K562 (cell line): ENCODE results near the gene ERMARD. TPM values are rescaled to one million over a fixed set of nuclear protein-coding genes. Genes with fewer than 3 reads are reported as not detected.

ENCODE experiments used
- FOXJ3 ChIP-seq: sonication (generic); formaldehyde crosslinking; IDR thresholded peaks from 2 replicates; pipeline ENCODE4 v1.4.0; 2020; ENCODE audit warnings: mild to moderate bottlenecking, missing genetic modification reagents
- RBM22 ChIP-seq: fragments of 200-400 bp; formaldehyde crosslinking; IDR thresholded peaks from 2 replicates; pipeline ENCODE4 v1.6.1; 2018; ENCODE audit warnings: low read length, low read depth; ENCODE audit not compliant: poor library complexity, severe bottlenecking
- RFX1 ChIP-seq: fragments of 450-650 bp; IDR thresholded peaks from 2 replicates; pipeline ENCODE4 v1.6.1; 2016; ENCODE audit warnings: mild to moderate bottlenecking, moderate library complexity
- SIX5 ChIP-seq, 2 experiments: IDR thresholded peaks; 2 replicates each; pipeline ENCODE4 v1.6.1; 2011; ENCODE audit warnings: low read length in 2 of 2, borderline replicate concordance in 1 of 2, low read depth in 1 of 2, mild to moderate bottlenecking in 1 of 2, moderate library complexity in 1 of 2; ENCODE audit not compliant: insufficient read depth in 1 of 2
- SNRNP70 ChIP-seq: fragments of 200-400 bp; formaldehyde crosslinking; optimal IDR thresholded peaks from 2 replicates; pipeline ENCODE3; 2017; ENCODE audit warnings: low read depth, low read length
- ZNF274 ChIP-seq: IDR thresholded peaks from 2 replicates; pipeline ENCODE4 v1.6.1; 2011; ENCODE audit warnings: low read depth, mild to moderate bottlenecking, low read length, moderate library complexity, borderline replicate concordance
- ZNF707 ChIP-seq: fragments of 250-450 bp; sonication (Bioruptor Pico); conservative IDR thresholded peaks from 2 replicates; pipeline ENCODE4 v1.8.0; 2022; ENCODE audit warnings: inconsistent platforms, mild to moderate bottlenecking, moderate library complexity
- polyA plus RNA-seq, 8 experiments: library from polyadenylated mRNA; depleted of rRNA in 4 of 8; stranded (reverse) in 5 of 8; unstranded in 3 of 8; fragments of >200 nt; fragmentation: Nextera tagmentation in 2 of 8; fragmentation: Illumina TruSeq in 1 of 8; extraction: Ambion mirVana in 2 of 8; extraction: Trizol in 1 of 8; gene quantifications; 2 replicates each; pipeline versions ENCODE4 v1.2.1 to v1.2.3, GENCODE V29; 2011 to 2014; ENCODE audit warnings: inconsistent platforms in 1 of 8, missing spikeins in 1 of 8
- total RNA-seq, 7 experiments: library from RNA; depleted of rRNA in 6 of 7; stranded (reverse); fragments of >200 nt in 6 of 7; fragmentation: Illumina TruSeq in 2 of 7; extraction: Trizol in 2 of 7; gene quantifications; 2 replicates each; pipeline versions ENCODE4 v1.2.1 to v1.2.3, GENCODE V29; 2011 to 2021; ENCODE audit warnings: low replicate concordance in 1 of 7
- TF ChIP-seq, protein P1 (sequence below): fragments of 450-650 bp; IDR thresholded peaks from 2 replicates; pipeline ENCODE4 v1.6.1; 2016; ENCODE audit warnings: mild to moderate bottlenecking, moderate library complexity
- TF ChIP-seq, protein P2 (sequence below): fragments of 450-650 bp; formaldehyde crosslinking; IDR thresholded peaks from 2 replicates; pipeline ENCODE4 v1.4.0; 2022; ENCODE audit warnings: mild to moderate bottlenecking, moderate library complexity
- TF ChIP-seq, protein P3 (sequence below): fragments of 200-800 bp; sonication (Bioruptor generic); IDR thresholded peaks from 2 replicates; pipeline ENCODE4 v1.6.1; 2017; ENCODE audit warnings: missing genetic modification characterization, missing compliant biosample characterization
- TF ChIP-seq, protein P4 (sequence below): fragments of 200-800 bp; sonication (Bioruptor generic); IDR thresholded peaks from 2 replicates; pipeline ENCODE4 v1.6.1; 2017; ENCODE audit warnings: missing genetic modification characterization, missing compliant biosample characterization

The ERMARD gene
- total and polyA plus RNA-seq, 9 of the 15 experiments (the other 6 are each of a cell fraction or from before 2014, with no cell fraction given) = 14.5 to 68.6 (median 27.7) TPM

DNA sequence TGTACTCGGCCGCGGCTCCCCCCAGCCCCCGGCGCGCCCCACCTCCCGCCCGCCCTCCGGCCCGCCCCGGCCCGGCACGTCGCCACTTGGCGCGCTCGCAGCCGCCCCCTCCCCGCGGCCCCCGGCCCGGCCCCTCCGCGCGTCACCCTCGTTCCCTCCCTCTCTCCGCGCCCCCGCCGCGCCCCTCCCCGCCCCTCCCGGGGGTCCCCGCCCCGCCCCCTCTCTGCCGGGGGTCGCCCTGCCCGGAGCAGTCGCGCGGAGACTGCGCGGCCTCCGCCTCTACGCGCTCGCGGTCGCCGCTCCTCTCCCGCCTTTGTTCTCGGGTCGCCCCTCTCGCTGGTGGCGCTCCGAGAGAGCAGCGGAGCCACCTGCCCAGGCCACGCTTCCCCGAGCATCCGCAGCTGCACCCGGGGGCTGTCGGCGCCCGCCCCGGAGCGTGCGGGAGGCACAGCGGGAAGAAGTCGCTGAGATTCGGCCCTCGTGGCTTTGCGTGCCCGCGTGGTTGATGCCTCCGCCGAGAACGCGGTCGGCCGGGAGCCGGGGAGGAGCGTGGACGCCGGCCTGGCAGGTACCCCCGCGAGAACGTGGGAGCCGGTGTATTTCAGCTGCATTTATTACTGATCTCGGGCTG, 26.8 kb upstream of the ERMARD start, which contains the start of gene PHF10 (continued):
- TF ChIP-seq, protein P1, sequence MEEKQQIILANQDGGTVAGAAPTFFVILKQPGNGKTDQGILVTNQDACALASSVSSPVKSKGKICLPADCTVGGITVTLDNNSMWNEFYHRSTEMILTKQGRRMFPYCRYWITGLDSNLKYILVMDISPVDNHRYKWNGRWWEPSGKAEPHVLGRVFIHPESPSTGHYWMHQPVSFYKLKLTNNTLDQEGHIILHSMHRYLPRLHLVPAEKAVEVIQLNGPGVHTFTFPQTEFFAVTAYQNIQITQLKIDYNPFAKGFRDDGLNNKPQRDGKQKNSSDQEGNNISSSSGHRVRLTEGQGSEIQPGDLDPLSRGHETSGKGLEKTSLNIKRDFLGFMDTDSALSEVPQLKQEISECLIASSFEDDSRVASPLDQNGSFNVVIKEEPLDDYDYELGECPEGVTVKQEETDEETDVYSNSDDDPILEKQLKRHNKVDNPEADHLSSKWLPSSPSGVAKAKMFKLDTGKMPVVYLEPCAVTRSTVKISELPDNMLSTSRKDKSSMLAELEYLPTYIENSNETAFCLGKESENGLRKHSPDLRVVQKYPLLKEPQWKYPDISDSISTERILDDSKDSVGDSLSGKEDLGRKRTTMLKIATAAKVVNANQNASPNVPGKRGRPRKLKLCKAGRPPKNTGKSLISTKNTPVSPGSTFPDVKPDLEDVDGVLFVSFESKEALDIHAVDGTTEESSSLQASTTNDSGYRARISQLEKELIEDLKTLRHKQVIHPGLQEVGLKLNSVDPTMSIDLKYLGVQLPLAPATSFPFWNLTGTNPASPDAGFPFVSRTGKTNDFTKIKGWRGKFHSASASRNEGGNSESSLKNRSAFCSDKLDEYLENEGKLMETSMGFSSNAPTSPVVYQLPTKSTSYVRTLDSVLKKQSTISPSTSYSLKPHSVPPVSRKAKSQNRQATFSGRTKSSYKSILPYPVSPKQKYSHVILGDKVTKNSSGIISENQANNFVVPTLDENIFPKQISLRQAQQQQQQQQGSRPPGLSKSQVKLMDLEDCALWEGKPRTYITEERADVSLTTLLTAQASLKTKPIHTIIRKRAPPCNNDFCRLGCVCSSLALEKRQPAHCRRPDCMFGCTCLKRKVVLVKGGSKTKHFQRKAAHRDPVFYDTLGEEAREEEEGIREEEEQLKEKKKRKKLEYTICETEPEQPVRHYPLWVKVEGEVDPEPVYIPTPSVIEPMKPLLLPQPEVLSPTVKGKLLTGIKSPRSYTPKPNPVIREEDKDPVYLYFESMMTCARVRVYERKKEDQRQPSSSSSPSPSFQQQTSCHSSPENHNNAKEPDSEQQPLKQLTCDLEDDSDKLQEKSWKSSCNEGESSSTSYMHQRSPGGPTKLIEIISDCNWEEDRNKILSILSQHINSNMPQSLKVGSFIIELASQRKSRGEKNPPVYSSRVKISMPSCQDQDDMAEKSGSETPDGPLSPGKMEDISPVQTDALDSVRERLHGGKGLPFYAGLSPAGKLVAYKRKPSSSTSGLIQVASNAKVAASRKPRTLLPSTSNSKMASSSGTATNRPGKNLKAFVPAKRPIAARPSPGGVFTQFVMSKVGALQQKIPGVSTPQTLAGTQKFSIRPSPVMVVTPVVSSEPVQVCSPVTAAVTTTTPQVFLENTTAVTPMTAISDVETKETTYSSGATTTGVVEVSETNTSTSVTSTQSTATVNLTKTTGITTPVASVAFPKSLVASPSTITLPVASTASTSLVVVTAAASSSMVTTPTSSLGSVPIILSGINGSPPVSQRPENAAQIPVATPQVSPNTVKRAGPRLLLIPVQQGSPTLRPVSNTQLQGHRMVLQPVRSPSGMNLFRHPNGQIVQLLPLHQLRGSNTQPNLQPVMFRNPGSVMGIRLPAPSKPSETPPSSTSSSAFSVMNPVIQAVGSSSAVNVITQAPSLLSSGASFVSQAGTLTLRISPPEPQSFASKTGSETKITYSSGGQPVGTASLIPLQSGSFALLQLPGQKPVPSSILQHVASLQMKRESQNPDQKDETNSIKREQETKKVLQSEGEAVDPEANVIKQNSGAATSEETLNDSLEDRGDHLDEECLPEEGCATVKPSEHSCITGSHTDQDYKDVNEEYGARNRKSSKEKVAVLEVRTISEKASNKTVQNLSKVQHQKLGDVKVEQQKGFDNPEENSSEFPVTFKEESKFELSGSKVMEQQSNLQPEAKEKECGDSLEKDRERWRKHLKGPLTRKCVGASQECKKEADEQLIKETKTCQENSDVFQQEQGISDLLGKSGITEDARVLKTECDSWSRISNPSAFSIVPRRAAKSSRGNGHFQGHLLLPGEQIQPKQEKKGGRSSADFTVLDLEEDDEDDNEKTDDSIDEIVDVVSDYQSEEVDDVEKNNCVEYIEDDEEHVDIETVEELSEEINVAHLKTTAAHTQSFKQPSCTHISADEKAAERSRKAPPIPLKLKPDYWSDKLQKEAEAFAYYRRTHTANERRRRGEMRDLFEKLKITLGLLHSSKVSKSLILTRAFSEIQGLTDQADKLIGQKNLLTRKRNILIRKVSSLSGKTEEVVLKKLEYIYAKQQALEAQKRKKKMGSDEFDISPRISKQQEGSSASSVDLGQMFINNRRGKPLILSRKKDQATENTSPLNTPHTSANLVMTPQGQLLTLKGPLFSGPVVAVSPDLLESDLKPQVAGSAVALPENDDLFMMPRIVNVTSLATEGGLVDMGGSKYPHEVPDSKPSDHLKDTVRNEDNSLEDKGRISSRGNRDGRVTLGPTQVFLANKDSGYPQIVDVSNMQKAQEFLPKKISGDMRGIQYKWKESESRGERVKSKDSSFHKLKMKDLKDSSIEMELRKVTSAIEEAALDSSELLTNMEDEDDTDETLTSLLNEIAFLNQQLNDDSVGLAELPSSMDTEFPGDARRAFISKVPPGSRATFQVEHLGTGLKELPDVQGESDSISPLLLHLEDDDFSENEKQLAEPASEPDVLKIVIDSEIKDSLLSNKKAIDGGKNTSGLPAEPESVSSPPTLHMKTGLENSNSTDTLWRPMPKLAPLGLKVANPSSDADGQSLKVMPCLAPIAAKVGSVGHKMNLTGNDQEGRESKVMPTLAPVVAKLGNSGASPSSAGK = peak; percentile 97
- TF ChIP-seq ZNF274 = no peak
- no peak for TF ChIP-seq FOXJ3 (CRISPR knock-in tag)
- no peak for TF ChIP-seq SIX5 (IDR thresholded peaks at IDR 0.05; ENCODE audit: borderline replicate concordance in 1 of 2, insufficient read depth in 1 of 2, low read depth in 1 of 2, low read length in 2 of 2)
- TF ChIP-seq RFX1 = no peak
- peak; percentile 85 for TF ChIP-seq RBM22
- TF ChIP-seq, protein P2, sequence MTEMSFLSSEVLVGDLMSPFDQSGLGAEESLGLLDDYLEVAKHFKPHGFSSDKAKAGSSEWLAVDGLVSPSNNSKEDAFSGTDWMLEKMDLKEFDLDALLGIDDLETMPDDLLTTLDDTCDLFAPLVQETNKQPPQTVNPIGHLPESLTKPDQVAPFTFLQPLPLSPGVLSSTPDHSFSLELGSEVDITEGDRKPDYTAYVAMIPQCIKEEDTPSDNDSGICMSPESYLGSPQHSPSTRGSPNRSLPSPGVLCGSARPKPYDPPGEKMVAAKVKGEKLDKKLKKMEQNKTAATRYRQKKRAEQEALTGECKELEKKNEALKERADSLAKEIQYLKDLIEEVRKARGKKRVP = no peak
- no peak for TF ChIP-seq SNRNP70
- TF ChIP-seq ZNF707 (CRISPR knock-in tag) = no peak
- TF ChIP-seq, protein P3, sequence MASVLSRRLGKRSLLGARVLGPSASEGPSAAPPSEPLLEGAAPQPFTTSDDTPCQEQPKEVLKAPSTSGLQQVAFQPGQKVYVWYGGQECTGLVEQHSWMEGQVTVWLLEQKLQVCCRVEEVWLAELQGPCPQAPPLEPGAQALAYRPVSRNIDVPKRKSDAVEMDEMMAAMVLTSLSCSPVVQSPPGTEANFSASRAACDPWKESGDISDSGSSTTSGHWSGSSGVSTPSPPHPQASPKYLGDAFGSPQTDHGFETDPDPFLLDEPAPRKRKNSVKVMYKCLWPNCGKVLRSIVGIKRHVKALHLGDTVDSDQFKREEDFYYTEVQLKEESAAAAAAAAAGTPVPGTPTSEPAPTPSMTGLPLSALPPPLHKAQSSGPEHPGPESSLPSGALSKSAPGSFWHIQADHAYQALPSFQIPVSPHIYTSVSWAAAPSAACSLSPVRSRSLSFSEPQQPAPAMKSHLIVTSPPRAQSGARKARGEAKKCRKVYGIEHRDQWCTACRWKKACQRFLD (CRISPR knock-in tag) = peak; percentile 35; the same call in 1 of the 2 replicates
- TF ChIP-seq, protein P4, sequence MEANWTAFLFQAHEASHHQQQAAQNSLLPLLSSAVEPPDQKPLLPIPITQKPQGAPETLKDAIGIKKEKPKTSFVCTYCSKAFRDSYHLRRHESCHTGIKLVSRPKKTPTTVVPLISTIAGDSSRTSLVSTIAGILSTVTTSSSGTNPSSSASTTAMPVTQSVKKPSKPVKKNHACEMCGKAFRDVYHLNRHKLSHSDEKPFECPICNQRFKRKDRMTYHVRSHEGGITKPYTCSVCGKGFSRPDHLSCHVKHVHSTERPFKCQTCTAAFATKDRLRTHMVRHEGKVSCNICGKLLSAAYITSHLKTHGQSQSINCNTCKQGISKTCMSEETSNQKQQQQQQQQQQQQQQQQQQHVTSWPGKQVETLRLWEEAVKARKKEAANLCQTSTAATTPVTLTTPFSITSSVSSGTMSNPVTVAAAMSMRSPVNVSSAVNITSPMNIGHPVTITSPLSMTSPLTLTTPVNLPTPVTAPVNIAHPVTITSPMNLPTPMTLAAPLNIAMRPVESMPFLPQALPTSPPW (CRISPR knock-in tag) = peak; percentile 89
